Stimulated activated CD4-positive, alpha-beta T cell treated with anti-CD3 and anti-CD28 coated beads, TNF-alpha, amount 100 ng/mL, for 4 hours (primary cell): ENCODE data around the gene DHRS7C.

Experiments
- DNase-seq, 3 experiments: peaks; one replicate each; pipeline ENCODE4 v3.0.0-alpha.2; 2020; ENCODE audit warnings: low read depth in 3 of 3

The DHRS7C gene

DNA sequence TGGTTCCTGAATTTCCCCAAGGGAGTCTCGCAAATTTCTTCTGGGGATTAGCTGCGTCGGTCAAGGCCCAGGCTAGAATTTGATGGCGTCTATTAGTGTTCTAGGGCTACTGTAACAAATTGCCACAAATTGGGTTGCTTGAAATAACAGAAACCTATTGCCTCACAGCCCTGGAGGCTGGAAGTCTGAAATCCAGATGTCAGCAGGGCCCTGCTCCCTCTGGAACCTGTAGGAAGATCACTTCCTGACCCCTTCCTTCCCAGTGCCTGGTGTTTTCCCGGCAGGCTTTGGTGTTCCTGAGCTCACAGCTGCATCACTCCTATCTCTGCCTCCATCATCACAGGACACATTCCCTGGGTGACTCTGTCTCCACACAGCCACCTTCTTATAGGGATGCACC lies 24.4 kb downstream of the DHRS7C start:
- DNase-seq = no peak

DNA sequence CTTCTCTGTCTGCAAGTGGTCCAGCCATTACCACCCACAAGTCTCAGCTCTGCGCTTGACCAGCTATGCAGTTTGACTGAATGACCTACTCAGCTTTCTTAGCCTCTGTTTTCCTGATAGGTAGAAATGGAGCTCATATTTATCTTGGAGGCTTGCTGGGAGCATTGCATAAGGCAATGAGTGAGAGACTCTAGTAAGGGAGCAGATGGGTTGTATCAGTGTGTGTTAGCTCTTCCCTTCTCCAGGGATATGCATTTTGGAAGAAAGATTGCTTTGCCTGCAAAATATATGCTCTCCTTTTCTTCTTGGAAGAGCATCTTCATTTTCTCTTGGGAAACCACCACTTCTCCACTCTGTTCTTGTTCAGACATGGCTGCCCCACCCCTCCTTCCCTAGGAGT lies 26.1 kb downstream of the DHRS7C start:
- no peak for DNase-seq

DNA sequence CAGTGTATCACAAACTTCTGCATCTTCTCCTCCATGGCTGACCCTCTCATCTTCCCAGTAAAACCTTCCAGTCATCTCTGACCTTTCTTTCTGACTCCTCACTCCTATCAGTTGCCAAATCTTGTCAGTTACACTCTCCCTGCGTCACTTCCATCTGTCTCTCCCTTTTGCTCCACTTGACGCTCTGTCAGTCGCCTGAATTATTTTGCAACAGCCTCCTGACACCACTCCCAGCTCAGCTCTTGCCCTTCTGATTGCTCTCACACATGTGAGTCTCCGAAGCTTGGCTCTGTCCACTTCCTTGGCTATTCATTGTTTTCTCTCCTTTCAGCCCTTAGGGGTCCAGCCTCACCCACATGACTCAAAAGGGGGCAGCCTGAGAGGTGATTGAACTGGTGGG lies 27.7 kb downstream of the DHRS7C start:
- no peak for DNase-seq

DNA sequence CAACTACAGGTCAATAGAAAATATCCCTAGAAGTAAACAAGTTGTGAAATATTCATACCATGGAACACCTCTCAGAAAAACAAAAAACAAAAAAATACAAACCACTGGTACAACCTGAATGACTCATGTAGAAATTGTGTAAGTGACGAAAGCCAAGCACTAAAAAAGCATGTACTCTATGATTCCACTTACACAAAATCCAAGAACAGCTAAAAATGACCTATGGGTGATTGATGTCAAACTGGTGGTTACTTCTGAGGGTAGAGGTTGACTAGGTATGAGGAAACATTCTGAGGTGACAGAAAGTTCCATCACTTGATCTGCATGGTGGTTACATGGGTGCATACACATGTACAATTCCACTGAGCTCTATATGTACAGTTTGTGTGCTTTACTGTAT lies 31.1 kb downstream of the DHRS7C start:
- DNase-seq = no peak

DNA sequence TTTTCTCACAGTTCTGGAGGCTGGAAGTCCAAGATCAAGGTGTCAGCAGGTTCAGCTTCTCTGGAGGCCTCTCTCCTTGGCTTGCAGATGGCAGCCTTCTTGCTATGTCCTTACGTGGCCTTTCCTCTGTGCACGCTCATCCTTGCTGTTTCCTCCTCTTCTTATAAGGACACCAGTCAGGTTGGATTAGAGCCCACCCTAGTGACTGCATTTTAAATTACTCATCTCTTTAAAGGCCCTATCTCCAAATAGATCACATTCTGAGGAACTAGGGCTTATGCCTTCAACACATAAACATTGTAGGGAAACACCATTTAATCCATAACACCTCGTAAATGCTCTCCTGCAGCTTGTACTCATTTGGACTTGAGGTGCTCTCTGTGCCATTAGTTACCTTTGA lies 36.3 kb downstream of the DHRS7C start:
- DNase-seq = no peak

DNA sequence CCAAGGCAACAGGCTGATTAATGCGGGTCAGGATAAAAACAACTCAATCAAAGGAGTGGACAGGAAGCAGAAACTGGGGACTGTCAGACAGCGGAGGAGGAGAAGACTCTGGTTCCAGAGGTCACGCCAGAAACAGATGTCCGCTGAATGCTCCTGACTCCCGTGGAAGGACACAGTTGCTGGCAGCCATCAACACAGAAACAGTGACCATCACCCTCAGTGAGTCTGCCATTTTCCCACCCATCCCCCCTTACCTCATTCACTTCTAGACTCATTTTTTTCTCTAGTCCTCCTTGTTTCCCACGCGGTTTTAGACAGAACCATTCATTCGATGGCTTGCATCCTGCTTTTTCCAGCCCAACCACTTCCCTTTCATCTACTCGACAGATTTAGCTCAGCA lies 40.9 kb downstream of the DHRS7C start:
- no peak for DNase-seq

DNA sequence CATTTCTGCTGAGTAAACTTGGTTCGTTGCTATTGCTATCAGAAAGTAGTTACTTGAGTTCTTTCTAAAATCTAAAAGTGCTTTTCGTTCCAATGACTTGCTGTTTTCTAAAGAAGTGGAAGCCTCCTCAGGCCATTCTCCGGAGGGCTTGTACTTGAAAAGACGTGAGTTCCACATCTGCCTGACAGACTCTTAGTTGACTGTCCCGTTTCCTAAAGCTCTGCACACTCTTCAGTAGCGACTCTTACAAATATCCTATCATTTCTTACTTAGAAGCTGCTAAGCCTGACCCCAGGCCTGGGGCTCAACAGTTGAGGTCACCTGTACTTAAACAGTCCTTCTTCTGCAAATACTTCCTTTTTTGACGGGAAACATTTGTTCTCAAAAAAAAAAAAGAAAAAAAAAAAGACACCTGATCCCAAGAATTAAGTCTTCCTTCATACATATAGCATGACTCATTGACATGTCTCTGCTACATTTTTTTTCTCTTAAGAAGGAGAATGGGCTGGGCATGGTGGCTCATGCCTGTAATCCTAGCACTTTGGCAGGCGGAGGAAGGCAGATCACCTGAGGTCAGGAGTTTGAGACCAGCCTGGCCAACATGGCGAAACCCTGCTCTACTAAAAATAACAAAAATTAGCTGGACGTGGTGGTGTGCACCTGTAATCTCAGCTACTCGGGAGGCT lies 61.5 kb downstream of the DHRS7C start:
- no peak for DNase-seq

DNA sequence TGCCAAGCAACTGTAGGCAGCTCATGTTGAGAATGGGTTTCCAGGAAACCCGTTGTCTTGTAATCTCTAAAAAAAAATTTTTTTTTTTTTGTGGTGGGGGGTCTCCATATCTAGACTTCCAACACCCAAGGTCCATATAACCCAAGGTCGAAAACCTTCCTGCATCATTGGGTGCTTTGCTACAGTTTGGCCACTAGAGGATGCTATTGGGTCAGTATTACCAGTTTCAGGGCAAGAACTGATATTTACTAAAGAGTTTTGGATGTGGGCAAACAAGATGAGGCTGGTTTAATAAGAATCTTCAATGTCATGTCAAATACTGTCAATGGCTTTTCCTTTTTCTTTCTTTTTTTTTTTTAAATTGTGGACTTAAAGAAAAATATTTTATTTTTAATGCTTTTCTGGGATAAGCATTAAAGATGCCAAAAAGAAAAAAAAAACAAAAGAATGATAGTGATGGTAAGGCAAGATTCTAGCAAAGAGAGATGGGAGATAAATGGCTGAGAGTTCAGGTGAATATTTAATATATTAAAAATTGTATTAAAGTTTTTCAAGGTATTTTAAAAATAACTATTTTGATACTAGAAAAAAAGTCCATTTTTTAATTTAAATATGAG lies 62.2 kb downstream of the DHRS7C start:
- DNase-seq = no peak

DNA sequence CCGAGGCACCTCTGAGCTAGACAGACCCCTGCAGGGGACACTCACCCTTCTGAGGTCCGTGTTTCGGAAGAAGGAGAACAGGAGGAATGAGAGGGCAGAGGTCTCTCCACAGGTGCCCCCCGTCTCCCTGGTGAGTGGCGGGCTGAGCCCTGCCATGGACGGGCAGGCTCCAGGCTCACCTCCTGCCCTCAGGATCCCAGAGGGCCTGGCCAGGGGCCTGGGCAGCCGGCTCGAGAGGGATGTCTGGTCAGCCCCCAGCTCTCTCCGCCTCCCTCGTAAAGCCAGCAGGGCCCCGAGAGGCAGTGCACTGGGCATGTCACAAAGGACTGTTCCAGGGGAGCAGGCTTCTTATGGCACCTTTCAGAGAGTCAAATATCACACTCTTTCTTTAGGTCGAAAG lies 62.8 kb downstream of the DHRS7C start:
- no peak for DNase-seq

DNA sequence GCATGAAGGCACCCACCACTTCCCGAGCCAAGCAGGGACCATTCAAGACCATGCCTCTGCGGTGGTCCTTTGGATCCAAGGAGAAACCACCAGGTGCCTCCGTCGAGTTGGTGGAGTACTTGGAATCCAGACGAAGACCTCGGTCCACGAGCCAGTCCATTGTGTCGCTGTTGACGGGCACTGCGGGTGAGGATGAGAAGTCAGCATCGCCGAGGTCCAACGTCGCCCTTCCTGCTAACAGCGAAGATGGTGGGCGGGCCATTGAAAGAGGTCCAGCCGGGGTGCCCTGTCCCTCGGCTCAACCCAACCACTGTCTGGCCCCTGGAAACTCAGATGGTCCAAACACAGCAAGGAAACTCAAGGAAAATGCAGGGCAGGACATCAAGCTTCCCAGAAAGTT lies 63.4 kb downstream of the DHRS7C start:
- DNase-seq = no peak

DNA sequence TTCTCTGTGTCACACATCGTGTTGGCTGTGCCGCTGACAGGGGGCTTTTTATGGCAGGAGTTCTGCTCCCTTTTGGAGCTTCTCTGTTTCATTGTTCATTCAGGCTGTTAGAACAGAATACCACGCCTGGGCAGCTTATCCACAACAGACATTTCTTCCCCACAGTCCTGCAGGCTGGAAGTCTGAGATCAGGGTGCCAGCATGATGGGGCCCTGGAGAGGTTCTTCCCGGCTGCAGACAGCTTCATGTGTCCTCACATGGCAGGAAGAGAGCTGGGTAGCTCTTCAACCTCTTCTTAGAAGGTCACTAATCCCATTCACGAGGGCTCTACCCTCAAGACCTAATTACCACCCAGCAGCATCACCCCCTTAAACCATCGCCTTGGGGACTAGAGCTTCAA lies 65.1 kb downstream of the DHRS7C start:
- no peak for DNase-seq

DNA sequence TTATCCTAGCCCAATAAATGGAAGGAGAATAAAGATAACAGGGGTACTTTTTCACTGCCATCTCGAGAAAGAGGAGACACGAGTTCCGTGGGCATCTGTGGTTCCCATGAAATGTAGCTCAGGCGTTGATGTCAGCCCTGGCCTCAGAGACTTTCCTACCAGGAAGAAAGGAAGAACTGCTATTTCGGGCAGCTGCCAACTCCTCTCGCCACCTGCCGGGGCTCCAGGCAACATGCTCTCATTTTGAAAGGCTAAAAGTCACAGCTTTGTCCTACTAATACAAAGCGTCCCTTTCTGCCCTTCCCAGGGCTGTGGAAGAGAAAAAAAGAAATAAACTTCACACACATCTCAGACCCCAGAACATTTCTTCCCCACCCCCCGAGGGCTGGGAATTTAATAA lies 65.8 kb downstream of the DHRS7C start:
- DNase-seq = no peak
